ENCODE measurements around the gene CREBBP. TPM values are rescaled to one million over a fixed set of nuclear protein-coding genes. Genes with fewer than 3 reads are reported as not detected.

CREBBP gene
- polyA plus RNA-seq, 1 donor (not counting 4 experiments of a cell fraction or from before 2014, with no cell fraction given), result 5.0 TPM

GRCh38 chr16:3908951-3909437 lies 28.5 kb upstream of the CREBBP start:
- Histone ChIP-seq H3K4me1 (ENCODE audit: control insufficient read depth, extremely low read depth, insufficient read depth, low read length) (no peaks in the 10 kb centered on the region), H3K4me2 (ENCODE audit: control insufficient read depth, extremely low read depth, insufficient read depth, low read depth, low read length) (no peak overlapping the region), H3K9me1 (ENCODE audit: control insufficient read depth, extremely low read depth, insufficient read depth, low read length) (no peaks in the 10 kb centered on the region), H2AFZ (ENCODE audit: control insufficient read depth, low read length) (no peak overlapping the region), H3K4me3 (ENCODE audit: control insufficient read depth in 2 of 3, extremely low read depth in 1 of 3, insufficient read depth in 2 of 3, low read depth in 1 of 3, low read length in 3 of 3) (no peak overlapping the region), H4K20me1 (ENCODE audit: control insufficient read depth, extremely low read depth, insufficient read depth, low read length) (no peaks in the 10 kb centered on the region), H3K27ac (ENCODE audit: control insufficient read depth, insufficient read depth, low read length) (no peak overlapping the region), H3K9ac (ENCODE audit: control insufficient read depth, extremely low read depth, insufficient read depth, low read length) (no peak overlapping the region), H3K79me2 (ENCODE audit: control insufficient read depth, insufficient read depth, low read length) (no peaks in the 10 kb centered on the region), H3K36me3 (ENCODE audit: control insufficient read depth in 2 of 2, extremely low read depth in 1 of 2, insufficient read depth in 2 of 2, low read length in 2 of 2) (no peaks in the 10 kb centered on the region), H3K27me3 (ENCODE audit: control insufficient read depth, extremely low read depth, insufficient read depth, low read length) (no peaks in the 10 kb centered on the region), H3K9me3 (ENCODE audit: control insufficient read depth, low read depth, low read length) (no peaks in the 10 kb centered on the region)
- dilution Hi-C loops (cut with MboI; ENCODE audit: extremely low pct_ligation_motif_present, low sequenced_read_pairs), result no loop called here
- no peak for TF ChIP-seq CTCF (optimal IDR thresholded peaks at IDR 0.05 in 1 of 3, IDR thresholded peaks at IDR 0.05 in 1 of 3, conservative IDR thresholded peaks at IDR 0.05 in 1 of 3; ENCODE audit: extremely low read depth in 1 of 3, insufficient read depth in 2 of 3, low read length in 3 of 3)
- no peak for TF ChIP-seq EZH2 (IDR thresholded peaks at IDR 0.05; ENCODE audit: low read length)
- DNase-seq (ENCODE audit: low read depth, low spot score) (no peak), FAIRE-seq (no peak)

- H3K9ac ChIP-seq (ENCODE audit: control insufficient read depth, extremely low read depth, insufficient read depth, low read length), result no peak overlapping the region
- H3K79me2 ChIP-seq (ENCODE audit: control insufficient read depth, insufficient read depth, low read length), result no peaks in the 10 kb centered on the region
- dilution Hi-C loops (cut with MboI; ENCODE audit: extremely low pct_ligation_motif_present, low sequenced_read_pairs), result no loop called here
- no peak overlapping the region for H2AFZ ChIP-seq (ENCODE audit: control insufficient read depth, low read length)
- no peaks in the 10 kb centered on the region for H3K36me3 ChIP-seq (ENCODE audit: control insufficient read depth in 2 of 2, extremely low read depth in 1 of 2, insufficient read depth in 2 of 2, low read length in 2 of 2)
- no peaks in the 10 kb centered on the region for H4K20me1 ChIP-seq (ENCODE audit: control insufficient read depth, extremely low read depth, insufficient read depth, low read length)
- no peak overlapping the region for H3K4me3 ChIP-seq (ENCODE audit: control insufficient read depth in 2 of 3, extremely low read depth in 1 of 3, insufficient read depth in 2 of 3, low read depth in 1 of 3, low read length in 3 of 3)
- no peaks in the 10 kb centered on the region for H3K9me1 ChIP-seq (ENCODE audit: control insufficient read depth, extremely low read depth, insufficient read depth, low read length)
- H3K4me1 ChIP-seq (ENCODE audit: control insufficient read depth, extremely low read depth, insufficient read depth, low read length), result no peaks in the 10 kb centered on the region
- no peak overlapping the region for H3K27ac ChIP-seq (ENCODE audit: control insufficient read depth, insufficient read depth, low read length)
- H3K27me3 ChIP-seq (ENCODE audit: control insufficient read depth, extremely low read depth, insufficient read depth, low read length), result no peaks in the 10 kb centered on the region
- H3K9me3 ChIP-seq (ENCODE audit: control insufficient read depth, low read depth, low read length), result no peaks in the 10 kb centered on the region
- no peak for DNase-seq (ENCODE audit: low read depth, low spot score)
- FAIRE-seq, result no peak
- no peak overlapping the region for H3K4me2 ChIP-seq (ENCODE audit: control insufficient read depth, extremely low read depth, insufficient read depth, low read depth, low read length)
- TF ChIP-seq EZH2 (IDR thresholded peaks at IDR 0.05; ENCODE audit: low read length) (no peak), CTCF (optimal IDR thresholded peaks at IDR 0.05 in 1 of 3, IDR thresholded peaks at IDR 0.05 in 1 of 3, conservative IDR thresholded peaks at IDR 0.05 in 1 of 3; ENCODE audit: extremely low read depth in 1 of 3, insufficient read depth in 2 of 3, low read length in 3 of 3) (no peak)
These were observed 27.1 kb upstream of the CREBBP start for GRCh38 chr16:3907586-3907985.
